GM19372 (cell line): ENCODE results near the gene PRRC1.

ENCODE experiments used
- ATAC-seq: cut with Tn5 transposase; IDR thresholded peaks from one replicate; pipeline ENCODE4 v1.9.1; 2021; ENCODE audit warnings: mild to moderate bottlenecking, low read depth, moderate library complexity; ENCODE audit not compliant: unreplicated experiment

Gene PRRC1

DNA sequence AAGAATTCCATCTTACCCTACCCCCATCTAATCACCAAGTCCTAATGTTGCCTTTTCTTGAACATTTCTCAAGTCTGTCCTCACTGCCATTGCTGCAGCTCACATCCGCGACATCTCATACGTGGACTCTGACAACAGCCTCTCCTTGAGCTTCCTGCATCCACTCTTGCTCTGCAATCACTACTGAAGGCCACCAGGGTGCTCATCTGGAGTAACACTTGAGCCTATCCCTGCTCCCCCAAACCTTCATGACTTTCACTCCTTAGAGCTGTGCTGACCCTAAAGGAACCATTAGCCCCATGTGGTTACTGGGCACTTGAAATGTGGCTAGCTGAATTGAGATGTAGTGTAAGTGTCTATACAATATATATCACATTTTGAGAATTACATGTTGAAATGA is 85.0 kb downstream of the PRRC1 start:
- ATAC-seq, result no peak

- ATAC-seq, result no peak
These were observed 85.7 kb downstream of the PRRC1 start for GRCh38 chr5:127602896-127603844.
